ENCODE data around the gene RASSF1. TPM values are rescaled to one million over a fixed set of nuclear protein-coding genes. Genes with fewer than 3 reads are reported as not detected.

RASSF1 gene
- total and polyA plus RNA-seq, 2 of the 13 experiments (the other 11 are each of a cell fraction or from before 2014, with no cell fraction given), result 10.2 to 27.5 TPM

- TF ChIP-seq IRF9 (CRISPR knock-in tag; IDR thresholded peaks at IDR 0.05; ENCODE audit: borderline replicate concordance) (0 out of 2 replicates have a peak, but pooled peaks have one; percentile 52), CHCHD3 (CRISPR knock-in tag; IDR thresholded peaks at IDR 0.05) (no peak), LCORL (IDR thresholded peaks at IDR 0.05) (no peak), LCORL (CRISPR knock-in tag; IDR thresholded peaks at IDR 0.05) (peak; percentile 50; the same call in 1 of the 2 replicates), ARID4A (CRISPR knock-in tag; IDR thresholded peaks at IDR 0.05; ENCODE audit: borderline replicate concordance) (peak; percentile 94), ZNF704 (CRISPR knock-in tag; IDR thresholded peaks at IDR 0.05; ENCODE audit: borderline replicate concordance) (0 out of 2 replicates have a peak, but pooled peaks have one; percentile 37), ZNF780A (CRISPR knock-in tag; IDR thresholded peaks at IDR 0.05) (no peak), KDM5B (CRISPR knock-in tag; IDR thresholded peaks at IDR 0.05; ENCODE audit: borderline replicate concordance) (peak; percentile 81; the same call in 1 of the 2 replicates), CSRNP2 (CRISPR knock-in tag; conservative IDR thresholded peaks at IDR 0.05; ENCODE audit: low read depth) (no peak), RNF2 (conservative IDR thresholded peaks at IDR 0.05; ENCODE audit: low read depth) (no peak), PAXIP1 (CRISPR knock-in tag; conservative IDR thresholded peaks at IDR 0.05) (no peak), DMAP1 (CRISPR knock-in tag; IDR thresholded peaks at IDR 0.05) (peak; percentile 52), KDM1A (CRISPR knock-in tag; IDR thresholded peaks at IDR 0.05) (no peak), ZNF256 (CRISPR knock-in tag; conservative IDR thresholded peaks at IDR 0.05) (no peak)
- TF ChIP-seq, protein P1, sequence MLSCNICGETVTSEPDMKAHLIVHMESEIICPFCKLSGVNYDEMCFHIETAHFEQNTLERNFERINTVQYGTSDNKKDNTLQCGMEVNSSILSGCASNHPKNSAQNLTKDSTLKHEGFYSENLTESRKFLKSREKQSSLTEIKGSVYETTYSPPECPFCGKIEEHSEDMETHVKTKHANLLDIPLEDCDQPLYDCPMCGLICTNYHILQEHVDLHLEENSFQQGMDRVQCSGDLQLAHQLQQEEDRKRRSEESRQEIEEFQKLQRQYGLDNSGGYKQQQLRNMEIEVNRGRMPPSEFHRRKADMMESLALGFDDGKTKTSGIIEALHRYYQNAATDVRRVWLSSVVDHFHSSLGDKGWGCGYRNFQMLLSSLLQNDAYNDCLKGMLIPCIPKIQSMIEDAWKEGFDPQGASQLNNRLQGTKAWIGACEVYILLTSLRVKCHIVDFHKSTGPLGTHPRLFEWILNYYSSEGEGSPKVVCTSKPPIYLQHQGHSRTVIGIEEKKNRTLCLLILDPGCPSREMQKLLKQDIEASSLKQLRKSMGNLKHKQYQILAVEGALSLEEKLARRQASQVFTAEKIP (CRISPR knock-in tag; IDR thresholded peaks at IDR 0.05; ENCODE audit: borderline replicate concordance), result no peak
Measured at GRCh38 chr3:50327943-50328691, 12.5 kb downstream of the RASSF1 start, which contains the start of gene TUSC2 (continued).
